OCI-LY1 (cell line): Measurements from ENCODE around the gene DCST2.

ENCODE experiments used
- EZH2 ChIP-seq: fragments of 200-600 bp; sonication (generic), shearing (Covaris generic); IDR thresholded peaks from 2 replicates; pipeline ENCODE4 v1.8.0; 2017; ENCODE audit warnings: borderline replicate concordance, mixed run types, mild to moderate bottlenecking, antibody characterized with exemption, low read length, moderate library complexity, mixed read lengths
- TF ChIP-seq, protein P1 (sequence below): fragments of 200-600 bp; sonication (generic), shearing (Covaris generic); IDR thresholded peaks from 2 replicates; pipeline ENCODE4 v1.5.1; 2017; ENCODE audit warnings: mild to moderate bottlenecking, antibody characterized with exemption, low read length, moderate library complexity, mixed read lengths

DNA sequence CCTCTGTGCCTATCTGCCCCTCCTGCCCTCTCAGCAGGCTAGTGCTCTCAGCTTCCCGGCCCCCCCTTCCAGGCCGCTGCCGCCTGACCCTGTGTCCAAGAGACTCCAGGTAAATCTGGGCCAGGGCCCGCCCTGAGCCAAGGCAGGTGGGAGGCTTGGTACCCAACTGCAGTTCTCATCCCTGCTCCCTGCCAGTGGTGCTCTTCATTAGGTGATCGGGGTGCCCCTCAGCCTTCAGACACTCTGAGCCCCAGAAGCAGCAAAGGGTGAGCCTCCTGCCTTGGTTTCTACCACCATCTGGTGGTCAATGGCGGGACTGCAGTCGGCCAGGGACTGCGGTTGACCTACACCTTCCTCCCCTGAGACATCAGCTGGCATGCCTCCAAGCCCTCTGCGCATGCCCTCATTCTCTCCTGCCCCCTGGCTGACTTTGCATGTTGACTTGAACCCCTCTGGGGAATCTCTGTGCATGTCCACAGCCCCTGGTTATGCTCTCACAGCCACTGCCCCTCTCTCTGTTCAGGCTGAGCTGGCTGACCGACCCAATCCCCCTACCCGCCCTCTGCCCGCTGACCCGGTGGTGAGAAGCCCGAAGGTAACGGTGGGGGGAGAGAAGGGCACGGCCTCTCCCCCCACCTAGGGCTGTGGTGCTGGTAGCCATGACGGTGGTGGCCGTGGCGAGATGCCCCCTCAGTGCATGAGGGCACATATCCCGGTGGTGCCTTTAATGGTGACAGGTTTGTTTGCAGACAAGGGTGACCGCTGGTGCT is 28.0 kb upstream of the DCST2 start:
- TF ChIP-seq EZH2: no peak
- TF ChIP-seq, protein P1, sequence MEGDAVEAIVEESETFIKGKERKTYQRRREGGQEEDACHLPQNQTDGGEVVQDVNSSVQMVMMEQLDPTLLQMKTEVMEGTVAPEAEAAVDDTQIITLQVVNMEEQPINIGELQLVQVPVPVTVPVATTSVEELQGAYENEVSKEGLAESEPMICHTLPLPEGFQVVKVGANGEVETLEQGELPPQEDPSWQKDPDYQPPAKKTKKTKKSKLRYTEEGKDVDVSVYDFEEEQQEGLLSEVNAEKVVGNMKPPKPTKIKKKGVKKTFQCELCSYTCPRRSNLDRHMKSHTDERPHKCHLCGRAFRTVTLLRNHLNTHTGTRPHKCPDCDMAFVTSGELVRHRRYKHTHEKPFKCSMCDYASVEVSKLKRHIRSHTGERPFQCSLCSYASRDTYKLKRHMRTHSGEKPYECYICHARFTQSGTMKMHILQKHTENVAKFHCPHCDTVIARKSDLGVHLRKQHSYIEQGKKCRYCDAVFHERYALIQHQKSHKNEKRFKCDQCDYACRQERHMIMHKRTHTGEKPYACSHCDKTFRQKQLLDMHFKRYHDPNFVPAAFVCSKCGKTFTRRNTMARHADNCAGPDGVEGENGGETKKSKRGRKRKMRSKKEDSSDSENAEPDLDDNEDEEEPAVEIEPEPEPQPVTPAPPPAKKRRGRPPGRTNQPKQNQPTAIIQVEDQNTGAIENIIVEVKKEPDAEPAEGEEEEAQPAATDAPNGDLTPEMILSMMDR: peak; percentile 96
